GM18517 (cell line): ENCODE measurements around the gene ZNF816.
"Not testable (repeated sequence)": the region's sequence is repeated elsewhere in the genome, so short reads cannot be mapped to it uniquely, and the experiment has no call there.

Experiments
- ATAC-seq: cut with Tn5 transposase; IDR thresholded peaks from one replicate; pipeline ENCODE4 v1.9.1; 2021; ENCODE audit warnings: mild to moderate bottlenecking, moderate library complexity; ENCODE audit not compliant: unreplicated experiment

ZNF816 gene

GRCh38 chr19:52962394-52963246 lies at the start of gene ZNF816:
Gene ZNF816 (minus strand): TSS chr19:52962881. CDS start chr19:52956089, 6,792 bp downstream.
- peak; percentile 82 for ATAC-seq

DNA sequence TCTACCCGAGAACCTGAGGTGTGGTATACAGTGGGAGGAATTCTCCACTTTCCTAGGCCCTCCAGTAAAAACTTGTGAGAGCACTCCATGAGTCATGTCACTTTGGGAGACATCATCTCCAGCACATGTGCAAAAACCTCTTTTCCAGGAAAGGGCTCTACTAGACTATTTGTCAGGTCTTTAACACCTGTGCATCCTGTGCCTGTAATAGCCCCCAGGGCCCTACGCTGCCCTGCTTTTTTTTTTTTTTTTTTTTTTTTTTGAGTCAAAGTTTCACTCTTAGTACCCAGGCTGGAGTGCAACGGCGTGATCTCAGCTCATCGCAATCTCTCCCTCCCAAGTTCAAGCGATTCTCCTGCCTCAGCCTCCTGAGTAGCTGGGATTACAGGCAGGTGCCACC lies 49.3 kb upstream of the ZNF816 start:
- no peak for ATAC-seq

DNA sequence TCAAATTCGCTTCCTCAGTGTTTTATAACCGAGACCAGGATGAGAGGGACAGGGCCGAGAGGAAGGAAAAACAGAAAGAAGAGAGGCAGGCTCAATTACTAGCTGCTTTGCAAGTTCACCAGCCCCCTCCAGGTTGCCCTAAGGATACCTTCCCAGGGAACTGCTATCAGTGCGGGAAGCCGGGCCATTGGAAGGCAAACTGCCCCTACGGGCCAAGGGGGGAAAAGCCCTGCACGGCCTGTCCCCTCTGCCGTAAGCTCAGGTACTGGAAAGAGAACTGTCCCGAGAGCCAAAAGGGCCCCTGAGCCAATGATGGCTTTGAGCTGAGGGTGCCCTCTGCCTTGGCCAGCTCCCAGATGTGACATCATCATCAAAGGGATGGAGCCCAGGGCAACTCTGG lies 47.8 kb upstream of the ZNF816 start:
- ATAC-seq = no peak

DNA sequence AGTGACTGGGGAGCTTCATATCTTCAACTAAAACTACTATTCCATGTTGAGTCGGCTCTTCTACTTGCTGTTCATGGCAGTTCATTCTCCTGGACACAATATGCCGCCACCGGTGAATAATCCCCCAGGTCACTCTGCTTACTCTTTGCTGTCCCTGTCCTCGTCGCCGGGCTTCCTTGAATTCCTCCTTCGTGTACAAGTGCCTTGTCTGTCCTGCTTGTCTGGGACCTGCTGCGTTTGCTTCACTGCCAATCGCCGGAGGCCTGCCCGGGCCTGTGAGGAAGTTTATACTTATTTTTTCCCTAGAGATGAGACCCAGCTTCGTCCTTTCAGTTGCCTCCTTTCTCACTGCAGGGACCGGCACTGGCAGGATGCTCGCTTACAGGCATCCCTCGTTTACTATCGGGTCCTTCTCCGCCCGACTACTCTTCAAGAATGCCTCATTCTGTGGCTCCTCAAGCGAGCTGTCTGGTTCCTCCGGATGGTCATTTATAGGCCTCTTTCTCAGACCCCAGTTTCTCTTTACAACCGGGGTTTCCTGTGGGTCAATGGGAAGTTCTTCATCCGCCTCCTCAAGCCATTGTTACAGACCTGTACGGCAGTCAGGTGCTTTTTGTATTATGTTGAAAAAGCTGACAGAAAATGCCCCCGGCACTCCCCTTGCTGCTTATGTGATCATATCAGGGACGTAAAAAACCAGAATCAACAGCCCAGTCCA lies 45.5 kb upstream of the ZNF816 start:
- no peak for ATAC-seq

GRCh38 chr19:53007606-53008005 lies 44.9 kb upstream of the ZNF816 start:
- no peak for ATAC-seq

GRCh38 chr19:53007200-53007599 lies 44.5 kb upstream of the ZNF816 start:
- ATAC-seq = no peak

DNA sequence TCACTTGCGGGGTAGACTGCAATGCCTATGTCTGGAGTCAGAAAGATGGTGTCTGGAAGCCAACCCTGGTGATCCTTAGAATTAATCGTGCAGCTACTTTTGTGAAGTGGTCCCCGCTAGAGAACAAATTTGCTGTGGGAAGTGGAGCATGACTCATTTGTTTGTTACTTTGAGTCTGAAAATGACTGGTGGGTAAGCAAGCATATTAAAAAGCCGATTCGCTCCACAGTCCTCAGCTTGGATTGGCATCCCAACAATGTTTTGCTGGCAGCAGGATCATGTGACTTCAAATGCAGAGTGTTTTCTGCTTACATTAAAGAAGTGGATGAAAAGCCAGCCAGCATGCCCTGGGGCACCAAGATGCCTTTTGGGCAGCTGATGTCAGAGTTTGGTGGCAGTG lies 41.6 kb upstream of the ZNF816 start:
- no peak for ATAC-seq

- ATAC-seq = no peak
Measured at GRCh38 chr19:53002479-53002878, 39.8 kb upstream of the ZNF816 start.

DNA sequence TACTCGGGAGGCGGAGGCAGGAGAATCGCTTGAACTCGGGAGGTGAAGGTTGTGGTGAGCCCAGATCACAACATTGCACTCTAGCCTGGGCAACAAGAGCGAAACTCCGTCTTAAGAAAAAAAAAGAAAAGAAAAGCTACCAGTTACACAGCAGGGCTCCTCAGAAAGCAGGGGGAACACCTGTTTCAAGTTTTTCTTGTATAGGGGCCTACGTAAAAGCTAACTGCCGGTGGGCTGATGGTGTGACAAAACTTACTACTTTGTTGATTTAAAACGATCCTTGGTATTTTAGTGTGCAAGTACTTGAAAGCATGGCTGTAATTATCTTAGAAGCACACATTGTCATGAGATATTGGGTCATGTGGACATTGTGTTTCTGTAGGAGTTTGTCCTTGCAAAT lies 35.3 kb upstream of the ZNF816 start:
- no peak for ATAC-seq

- no peak for ATAC-seq
Measured at GRCh38 chr19:52995711-52996110, 33.0 kb upstream of the ZNF816 start.

DNA sequence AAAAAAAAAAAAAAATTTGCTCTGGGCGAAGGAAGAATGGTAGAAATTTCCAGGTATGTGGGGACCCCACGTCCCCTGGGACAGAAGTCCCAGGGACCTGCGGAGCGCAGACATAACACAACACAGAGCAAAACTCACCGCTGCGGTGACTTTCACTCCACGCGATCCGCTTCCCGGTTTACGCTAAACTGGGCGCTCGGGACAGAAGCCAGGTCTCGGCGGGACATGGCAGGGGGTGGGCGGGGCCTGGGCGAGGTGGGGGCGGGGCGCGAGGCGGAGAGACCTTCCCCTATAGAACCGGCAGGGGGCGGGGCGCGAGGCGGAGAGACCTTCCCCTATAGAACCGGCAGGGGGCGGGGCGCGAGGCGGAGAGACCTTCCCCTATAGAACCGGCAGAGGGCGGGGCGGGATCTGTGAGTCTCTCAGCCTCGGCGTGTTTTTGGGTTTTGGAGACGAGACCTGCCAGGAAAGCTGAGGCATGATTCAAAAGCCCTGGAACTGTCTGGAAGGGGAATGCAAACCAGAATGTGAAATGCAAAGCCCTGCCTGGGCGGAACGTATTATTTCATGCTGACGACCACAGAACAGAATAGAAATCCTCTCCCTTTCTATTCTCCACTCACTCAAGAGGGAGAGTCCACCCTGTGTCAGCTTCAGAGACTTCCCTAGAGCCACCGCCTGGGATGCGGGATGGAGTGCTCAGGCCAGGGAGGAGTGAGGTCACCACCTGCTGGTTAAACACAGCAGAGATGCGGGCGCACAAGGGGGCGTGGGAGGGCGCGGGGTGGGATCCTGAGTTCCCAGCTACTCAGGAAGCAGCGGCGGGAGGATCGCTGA lies 30.9 kb upstream of the ZNF816 start:
- ATAC-seq = no peak

- no peak for ATAC-seq
Measured at GRCh38 chr19:52992109-52993004, 29.7 kb upstream of the ZNF816 start.

DNA sequence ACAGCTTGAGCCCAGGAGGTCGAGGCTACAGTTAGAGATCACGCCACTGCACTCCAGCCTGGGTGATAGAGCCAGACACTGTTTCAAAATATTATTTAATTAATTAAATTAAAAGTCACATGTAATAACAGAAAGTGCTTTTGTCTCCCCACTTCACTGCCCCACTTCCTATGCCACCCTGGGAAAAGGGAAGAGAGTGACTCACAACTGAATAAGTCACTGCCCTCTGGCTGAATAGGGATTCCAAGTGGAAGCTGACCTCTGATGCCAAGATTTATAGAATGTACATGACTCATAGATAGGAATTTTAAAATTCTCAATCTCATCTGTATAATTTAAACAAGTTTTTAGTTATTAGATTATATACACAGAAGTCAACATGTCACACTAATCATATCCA lies 28.8 kb upstream of the ZNF816 start:
- no peak for ATAC-seq

DNA sequence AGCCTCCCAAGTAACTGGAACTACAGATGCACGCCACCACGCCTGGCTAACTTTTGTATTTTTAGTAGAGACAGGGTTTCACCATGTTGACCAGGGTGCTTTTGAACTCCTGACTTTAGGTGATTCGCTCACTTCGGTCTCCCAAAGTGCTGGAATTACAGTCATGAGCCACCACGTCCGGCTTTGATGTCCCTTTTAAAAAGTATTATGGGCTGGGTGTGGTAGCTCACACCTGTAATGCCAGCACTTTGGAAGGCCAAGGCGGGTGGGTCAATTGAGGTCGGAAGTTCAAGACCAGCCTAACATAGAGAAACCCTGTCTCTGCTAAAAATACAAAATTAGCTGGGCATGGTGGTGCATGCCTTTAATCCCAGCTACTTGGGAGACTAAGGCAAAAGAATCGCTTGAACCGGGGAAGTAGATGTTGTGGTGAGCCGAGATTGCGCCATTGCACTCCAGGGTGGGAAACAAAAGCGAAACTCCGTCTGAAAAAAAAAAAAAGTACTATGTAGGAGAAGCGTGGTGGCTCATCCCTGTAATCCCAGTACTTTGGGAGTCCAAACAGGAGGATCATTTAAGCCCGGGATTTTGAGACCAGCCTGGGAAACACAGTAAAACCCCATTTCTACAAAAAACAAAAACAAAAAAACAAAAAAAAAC lies 28.2 kb upstream of the ZNF816 start:
- ATAC-seq = no peak

- no peak for ATAC-seq
Measured at GRCh38 chr19:52988506-52988905, 25.8 kb upstream of the ZNF816 start.

DNA sequence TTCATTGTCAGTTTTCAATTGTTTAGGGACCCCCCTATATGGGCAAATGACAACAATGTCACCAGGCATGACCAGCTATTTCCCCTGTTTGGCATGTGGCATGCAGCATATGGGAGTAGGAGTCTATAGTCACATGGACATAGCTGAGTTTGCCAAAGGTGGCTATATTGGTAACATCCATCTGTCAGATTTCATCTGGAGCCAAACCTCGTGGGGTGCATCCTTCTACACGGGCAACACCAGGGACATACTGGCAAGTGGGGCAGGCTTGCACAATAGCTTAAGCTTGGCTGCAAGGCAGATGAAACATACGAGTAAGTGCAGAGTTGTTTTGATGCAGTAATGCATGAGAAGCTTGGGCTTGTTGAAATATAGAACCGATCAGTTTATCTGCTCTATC lies 24.5 kb upstream of the ZNF816 start:
- ATAC-seq = no peak

DNA sequence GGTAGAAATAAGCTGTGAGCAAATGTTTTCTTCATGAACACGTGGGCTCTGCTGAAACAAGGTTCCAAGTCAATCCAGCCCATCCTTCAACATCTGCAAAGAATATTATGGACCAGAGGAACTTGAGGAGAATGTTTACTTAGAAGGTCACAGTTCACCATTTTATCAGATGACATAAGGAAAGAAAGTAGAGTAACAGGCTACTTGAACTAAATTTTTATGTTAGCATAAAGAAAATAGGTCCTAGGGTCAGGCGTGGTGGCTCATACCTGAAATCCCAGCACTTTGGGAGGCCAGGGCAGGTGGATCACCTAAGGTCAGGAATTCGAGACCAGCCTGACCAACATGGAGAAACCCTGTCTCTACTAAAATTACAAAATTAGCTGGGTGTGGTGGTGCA lies 20.5 kb upstream of the ZNF816 start:
- ATAC-seq = not testable (repeated sequence)

- no peak for ATAC-seq
Measured at GRCh38 chr19:52981329-52981728, 18.6 kb upstream of the ZNF816 start.

- no peak for ATAC-seq
Measured at GRCh38 chr19:52967772-52968171, 5.1 kb upstream of the ZNF816 start.

DNA sequence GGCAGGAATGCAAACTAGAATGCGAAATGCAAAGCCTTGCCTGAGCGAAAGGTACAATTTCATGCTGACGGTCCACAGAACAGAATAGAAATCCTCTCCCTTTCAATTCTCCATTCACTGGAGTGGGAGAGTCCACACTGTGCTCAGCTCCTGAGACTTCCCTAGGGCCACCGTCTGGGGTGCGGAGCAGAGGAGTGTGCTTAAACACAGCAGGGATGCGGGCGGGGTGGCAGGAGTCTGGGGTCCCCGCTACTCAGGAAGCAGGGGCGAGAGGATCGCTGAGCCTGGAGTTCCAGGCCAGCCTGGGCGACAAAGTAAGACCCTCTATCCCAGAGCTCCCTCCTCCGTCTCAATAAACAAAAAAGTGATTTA lies 552 bp upstream of the ZNF816 start:
- ATAC-seq = peak; percentile 27
